GM12878 (cell line): ENCODE measurements around the gene KCNB1. TPM values are rescaled to one million over a fixed set of nuclear protein-coding genes. Genes with fewer than 3 reads are reported as not detected.

Experiments
- ATAC-seq: fragments of 200-7000 bp; cut with Tn5 transposase; 3 replicates; pipeline ENCODE4 v1.9.1; 2020; ENCODE audit warnings: mild to moderate bottlenecking, moderate library complexity
- BruUV-seq: library from RNA; stranded (reverse); fragments of 400-500 nt; replicated peaks from 2 replicates; lab custom pipeline; 2021; lab: Mats Ljungman, UMichigan
- CTCF ChIA-PET: fragments of 300-600 bp; sonication (Branson Sonifier 250); formaldehyde crosslinking; extraction: SDS; loops from one replicate; lab custom pipeline; 2021; ENCODE audit warnings: inconsistent platforms; lab: Yijun Ruan, JAX
- POLR2A ChIA-PET: fragments of 350-600 bp; formaldehyde crosslinking; extraction: SDS; loops from one replicate; lab custom pipeline; 2021; ENCODE audit warnings: inconsistent platforms; lab: Charles Lee
- RAD21 ChIA-PET: fragments of 300-600 bp; sonication (Branson Sonifier 250); formaldehyde crosslinking; loops from one replicate; lab custom pipeline; 2023; ENCODE audit warnings: antibody characterized with exemption; ENCODE audit not compliant: unreplicated experiment; lab: Charles Lee
- SMC1A ChIA-PET: fragments of 300-600 bp; sonication (Branson Sonifier 250); formaldehyde crosslinking; loops from one replicate; lab custom pipeline; 2023; ENCODE audit not compliant: unreplicated experiment, uncharacterized antibody; lab: Charles Lee
- DNase-seq: peaks from one replicate; pipeline ENCODE4 v3.0.0-alpha.2; 2011; ENCODE audit warnings: low read depth, low spot score
- FAIRE-seq: peaks from 3 replicates; lab custom pipeline; 2011; peaks lifted over from hg19 to GRCh38; lab: Jason Lieb, UNC
- H2AFZ ChIP-seq: 2 replicates; pipeline ENCODE4 v1.6.0; 2011; ENCODE audit warnings: low read depth, low read length, control low read depth; ENCODE audit not compliant: control insufficient read depth
- H3K27ac ChIP-seq: 2 replicates; pipeline ENCODE4 v1.5.1; 2011; ENCODE audit warnings: control low read depth; ENCODE audit not compliant: control insufficient read depth, insufficient read depth
- H3K27me3 ChIP-seq, 2 experiments: replicated peaks in 1 of 2; 2 replicates each; pipeline versions ENCODE4 v1.6.0 to v1.6.1; 2011; ENCODE audit warnings: low read length in 1 of 2; ENCODE audit not compliant: control insufficient read depth in 2 of 2, insufficient read depth in 2 of 2
- H3K36me3 ChIP-seq, 2 experiments: 2 replicates each; pipeline ENCODE4 v1.5.1; 2011; ENCODE audit warnings: low read length in 1 of 2; ENCODE audit not compliant: control insufficient read depth in 2 of 2, insufficient read depth in 2 of 2
- H3K4me1 ChIP-seq: 2 replicates; pipeline ENCODE4 v1.6.1; 2011; ENCODE audit warnings: mild to moderate bottlenecking, low read length, moderate library complexity, mixed read lengths; ENCODE audit not compliant: control insufficient read depth, insufficient read depth
- H3K4me2 ChIP-seq: 2 replicates; pipeline ENCODE4 v1.6.0; 2011; ENCODE audit warnings: control low read depth; ENCODE audit not compliant: control insufficient read depth, insufficient read depth
- H3K4me3 ChIP-seq: fragments of 200-600 bp; sonication (generic); 2 replicates; pipeline ENCODE4 v1.5.1; 2016
- H3K79me2 ChIP-seq: 2 replicates; pipeline ENCODE4 v1.6.0; 2011; ENCODE audit warnings: low read length; ENCODE audit not compliant: control insufficient read depth, insufficient read depth
- H3K9ac ChIP-seq: 2 replicates; pipeline ENCODE4 v1.8.0; 2011; ENCODE audit warnings: low read length, control low read depth, mixed read lengths; ENCODE audit not compliant: control insufficient read depth, insufficient read depth
- H3K9me3 ChIP-seq: replicated peaks from 3 replicates; pipeline ENCODE4 v1.5.1; 2011; ENCODE audit warnings: mild to moderate bottlenecking, low read length; ENCODE audit not compliant: control insufficient read depth, insufficient read depth
- H4K20me1 ChIP-seq: 2 replicates; pipeline ENCODE4 v1.6.0; 2011; ENCODE audit not compliant: control insufficient read depth, insufficient read depth
- ATF7 ChIP-seq: fragments of 450-650 bp; IDR thresholded peaks from 2 replicates; pipeline ENCODE4 v1.6.1; 2016; ENCODE audit warnings: low read depth, mild to moderate bottlenecking
- CBX5 ChIP-seq: sonication (generic); IDR thresholded peaks from 2 replicates; pipeline ENCODE4 v1.6.1; 2016; ENCODE audit warnings: low read depth, moderate library complexity, mild to moderate bottlenecking, inconsistent platforms
- GABPA ChIP-seq: IDR thresholded peaks from 2 replicates; pipeline ENCODE4 v1.6.1; 2014; ENCODE audit warnings: antibody characterized with exemption, low read depth, mild to moderate bottlenecking, inconsistent platforms
- HDGF ChIP-seq: fragments of 450-650 bp; IDR thresholded peaks from 2 replicates; pipeline ENCODE4 v1.6.1; 2016; ENCODE audit warnings: antibody characterized with exemption
- KAT2A ChIP-seq: conservative IDR thresholded peaks from 2 replicates; pipeline ENCODE4 v1.6.1; 2011; ENCODE audit warnings: low read depth, low read length; ENCODE audit not compliant: control insufficient read depth
- MLLT1 ChIP-seq: fragments of 450-650 bp; IDR thresholded peaks from 2 replicates; pipeline ENCODE4 v1.6.1; 2016; ENCODE audit warnings: mild to moderate bottlenecking
- NFIC ChIP-seq: IDR thresholded peaks from 2 replicates; pipeline ENCODE4 v1.6.1; 2012; ENCODE audit warnings: low read depth, mild to moderate bottlenecking, inconsistent platforms, low read length, moderate library complexity
- RB1 ChIP-seq: fragments of 450-650 bp; formaldehyde crosslinking; IDR thresholded peaks from 2 replicates; pipeline ENCODE4 v1.6.1; 2017; ENCODE audit warnings: mild to moderate bottlenecking, borderline replicate concordance
- SIN3A ChIP-seq: IDR thresholded peaks from 2 replicates; pipeline ENCODE4 v1.6.1; 2012; ENCODE audit warnings: low read depth, low read length, improper control_type of control experiment
- TAF1 ChIP-seq: IDR thresholded peaks from 2 replicates; pipeline ENCODE4 v1.6.1; 2011; ENCODE audit warnings: mild to moderate bottlenecking, low read depth, low read length, borderline replicate concordance
- WGBS: methylation state at CpG from one replicate; pipeline ENCODE4 v1.1.6; 2016; ENCODE audit warnings: low lambda C conversion rate; ENCODE audit not compliant: insufficient replicate concordance, insufficient coverage; ENCODE audit errors: missing lambda C conversion rate; 5-methylcytosine and 5-hydroxymethylcytosine counted together
- in situ Hi-C: fragments of 300-500 bp; cut with MboI; formaldehyde crosslinking; loops from 9 replicates; pipeline ENCODE4 v1.14.3; 2018; ENCODE audit warnings: mixed read lengths
- intact Hi-C: fragments of 100-400 bp; cut with micrococcal nuclease; formaldehyde crosslinking; loops from one replicate; pipeline ENCODE4 v1.14.2; 2022; ENCODE audit not compliant: unreplicated experiment
- polyA plus RNA-seq, 11 experiments: library from polyadenylated mRNA; depleted of rRNA in 4 of 11; unstranded in 6 of 11; stranded (reverse) in 5 of 11; fragments of >200 nt; fragmentation: Nextera tagmentation in 4 of 11; fragmentation: Illumina TruSeq in 1 of 11; extraction: Ambion mirVana in 4 of 11; extraction: Trizol in 1 of 11; gene quantifications; 1 replicate in 1 of 11; 2 replicates in 10 of 11; pipeline versions ENCODE4 v1.2.1 to v1.2.3, GENCODE V29; 2011 to 2016; ENCODE audit warnings: inconsistent platforms in 2 of 11, missing spikeins in 2 of 11, low read depth in 1 of 11
- total RNA-seq, 4 experiments: library from RNA; depleted of rRNA in 3 of 4; stranded (reverse); fragments of >200 nt in 3 of 4; fragmentation: Illumina TruSeq in 1 of 4; extraction: Trizol in 1 of 4; gene quantifications; 2 replicates each; pipeline versions ENCODE4 v1.2.1 to v1.2.3, GENCODE V29; 2013 to 2021
- TF ChIP-seq, protein P1 (sequence below): IDR thresholded peaks from 2 replicates; pipeline ENCODE4 v1.6.1; 2012; ENCODE audit warnings: improper control_type of control experiment, low read depth, low read length; ENCODE audit not compliant: insufficient replicate concordance
- TF ChIP-seq, protein P2 (sequence below): IDR thresholded peaks from 2 replicates; pipeline ENCODE4 v1.6.1; 2011; ENCODE audit warnings: mild to moderate bottlenecking, low read depth, low read length, moderate library complexity; ENCODE audit not compliant: insufficient replicate concordance
- TF ChIP-seq, protein P3 (sequence below): IDR thresholded peaks from 2 replicates; pipeline ENCODE4 v1.6.1; 2012; ENCODE audit warnings: low read depth, low read length, improper control_type of control experiment

Gene KCNB1
- total and polyA plus RNA-seq, 10 of the 15 experiments (the other 5 are each of a cell fraction or from before 2014, with no cell fraction given), result 0.02 to 0.08 (median 0.03) TPM; not detected in 7

DNA sequence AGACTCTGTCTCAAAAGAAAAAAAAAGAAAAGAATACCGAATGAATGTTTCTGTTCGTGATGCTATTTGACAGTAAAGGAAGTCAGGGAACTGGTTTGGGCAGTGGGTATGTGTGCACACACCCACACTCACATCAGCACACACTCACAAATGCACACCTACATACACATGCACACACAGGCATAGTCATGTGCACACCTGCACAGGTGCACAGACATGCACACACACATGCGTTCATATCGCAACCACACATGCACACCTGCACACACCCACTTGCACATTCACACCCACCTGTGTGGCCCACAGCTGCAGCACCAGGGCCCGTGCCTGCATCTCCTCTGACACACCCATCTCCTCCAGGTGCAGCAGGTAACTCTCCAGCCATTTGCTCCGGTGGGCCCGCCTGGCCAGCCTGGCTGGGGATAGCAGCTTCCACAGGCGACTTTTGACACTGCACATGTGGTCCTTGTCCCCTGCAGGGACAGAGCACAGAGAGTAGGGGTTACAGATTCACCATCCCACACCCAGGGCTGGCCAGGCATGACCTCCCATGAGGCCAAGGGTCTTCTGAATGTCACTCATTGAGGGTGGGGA, 41.4 kb upstream of the KCNB1 start:
- Histone ChIP-seq H3K36me3 (no peaks in the 10 kb centered on the region), H2AFZ (no peak overlapping the region), H3K9ac (no peak overlapping the region)
- no peak for FAIRE-seq
- POLR2A ChIA-PET, result no interaction called here
- 39% methylated on average over 8 of the region's 8 CpGs for WGBS
- TF ChIP-seq ATF7 (no peak), TAF1 (no peak), KAT2A (no peak), SIN3A (no peak), RB1 (no peak), NFIC (no peak), HDGF (no peak), MLLT1 (no peak), CBX5 (no peak), GABPA (no peak)
- TF ChIP-seq, protein P1, sequence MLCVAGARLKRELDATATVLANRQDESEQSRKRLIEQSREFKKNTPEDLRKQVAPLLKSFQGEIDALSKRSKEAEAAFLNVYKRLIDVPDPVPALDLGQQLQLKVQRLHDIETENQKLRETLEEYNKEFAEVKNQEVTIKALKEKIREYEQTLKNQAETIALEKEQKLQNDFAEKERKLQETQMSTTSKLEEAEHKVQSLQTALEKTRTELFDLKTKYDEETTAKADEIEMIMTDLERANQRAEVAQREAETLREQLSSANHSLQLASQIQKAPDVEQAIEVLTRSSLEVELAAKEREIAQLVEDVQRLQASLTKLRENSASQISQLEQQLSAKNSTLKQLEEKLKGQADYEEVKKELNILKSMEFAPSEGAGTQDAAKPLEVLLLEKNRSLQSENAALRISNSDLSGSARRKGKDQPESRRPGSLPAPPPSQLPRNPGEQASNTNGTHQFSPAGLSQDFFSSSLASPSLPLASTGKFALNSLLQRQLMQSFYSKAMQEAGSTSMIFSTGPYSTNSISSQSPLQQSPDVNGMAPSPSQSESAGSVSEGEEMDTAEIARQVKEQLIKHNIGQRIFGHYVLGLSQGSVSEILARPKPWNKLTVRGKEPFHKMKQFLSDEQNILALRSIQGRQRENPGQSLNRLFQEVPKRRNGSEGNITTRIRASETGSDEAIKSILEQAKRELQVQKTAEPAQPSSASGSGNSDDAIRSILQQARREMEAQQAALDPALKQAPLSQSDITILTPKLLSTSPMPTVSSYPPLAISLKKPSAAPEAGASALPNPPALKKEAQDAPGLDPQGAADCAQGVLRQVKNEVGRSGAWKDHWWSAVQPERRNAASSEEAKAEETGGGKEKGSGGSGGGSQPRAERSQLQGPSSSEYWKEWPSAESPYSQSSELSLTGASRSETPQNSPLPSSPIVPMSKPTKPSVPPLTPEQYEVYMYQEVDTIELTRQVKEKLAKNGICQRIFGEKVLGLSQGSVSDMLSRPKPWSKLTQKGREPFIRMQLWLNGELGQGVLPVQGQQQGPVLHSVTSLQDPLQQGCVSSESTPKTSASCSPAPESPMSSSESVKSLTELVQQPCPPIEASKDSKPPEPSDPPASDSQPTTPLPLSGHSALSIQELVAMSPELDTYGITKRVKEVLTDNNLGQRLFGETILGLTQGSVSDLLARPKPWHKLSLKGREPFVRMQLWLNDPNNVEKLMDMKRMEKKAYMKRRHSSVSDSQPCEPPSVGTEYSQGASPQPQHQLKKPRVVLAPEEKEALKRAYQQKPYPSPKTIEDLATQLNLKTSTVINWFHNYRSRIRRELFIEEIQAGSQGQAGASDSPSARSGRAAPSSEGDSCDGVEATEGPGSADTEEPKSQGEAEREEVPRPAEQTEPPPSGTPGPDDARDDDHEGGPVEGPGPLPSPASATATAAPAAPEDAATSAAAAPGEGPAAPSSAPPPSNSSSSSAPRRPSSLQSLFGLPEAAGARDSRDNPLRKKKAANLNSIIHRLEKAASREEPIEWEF, result no peak
- TF ChIP-seq, protein P2, sequence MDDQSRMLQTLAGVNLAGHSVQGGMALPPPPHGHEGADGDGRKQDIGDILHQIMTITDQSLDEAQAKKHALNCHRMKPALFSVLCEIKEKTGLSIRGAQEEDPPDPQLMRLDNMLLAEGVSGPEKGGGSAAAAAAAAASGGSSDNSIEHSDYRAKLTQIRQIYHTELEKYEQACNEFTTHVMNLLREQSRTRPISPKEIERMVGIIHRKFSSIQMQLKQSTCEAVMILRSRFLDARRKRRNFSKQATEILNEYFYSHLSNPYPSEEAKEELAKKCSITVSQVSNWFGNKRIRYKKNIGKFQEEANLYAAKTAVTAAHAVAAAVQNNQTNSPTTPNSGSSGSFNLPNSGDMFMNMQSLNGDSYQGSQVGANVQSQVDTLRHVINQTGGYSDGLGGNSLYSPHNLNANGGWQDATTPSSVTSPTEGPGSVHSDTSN, result no peak
- TF ChIP-seq, protein P3, sequence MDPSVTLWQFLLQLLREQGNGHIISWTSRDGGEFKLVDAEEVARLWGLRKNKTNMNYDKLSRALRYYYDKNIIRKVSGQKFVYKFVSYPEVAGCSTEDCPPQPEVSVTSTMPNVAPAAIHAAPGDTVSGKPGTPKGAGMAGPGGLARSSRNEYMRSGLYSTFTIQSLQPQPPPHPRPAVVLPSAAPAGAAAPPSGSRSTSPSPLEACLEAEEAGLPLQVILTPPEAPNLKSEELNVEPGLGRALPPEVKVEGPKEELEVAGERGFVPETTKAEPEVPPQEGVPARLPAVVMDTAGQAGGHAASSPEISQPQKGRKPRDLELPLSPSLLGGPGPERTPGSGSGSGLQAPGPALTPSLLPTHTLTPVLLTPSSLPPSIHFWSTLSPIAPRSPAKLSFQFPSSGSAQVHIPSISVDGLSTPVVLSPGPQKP, result no peak
- TF ChIP-seq, all 136 proteins: peak for 0
- ATAC-seq, result no peak
- Histone ChIP-seq H3K79me2 (no peaks in the 10 kb centered on the region), H3K4me1 (no peaks in the 10 kb centered on the region), H4K20me1 (no peaks in the 10 kb centered on the region), H3K27me3 (0 out of 4 replicates have a peak, but pooled peaks cover 0 to under 1% of the 10 kb centered on the region in 2 experiments), H3K4me2 (no peak overlapping the region), H3K4me3 (no peak overlapping the region), H3K27ac (no peak overlapping the region), H3K9me3 (no peaks in the 10 kb centered on the region; the same call in 1 of the 3 replicates)
- ChIA-PET RAD21 (no interaction called here), CTCF (no interaction called here), SMC1A (no interaction called here)
- intact Hi-C loops (no loop called here), in situ Hi-C loops (loop anchor here (25.0 kb wide), 1 partner anchor 187 kb away; no protein-coding TSS in a partner anchor)
- no TSS peak for BruUV-seq
- DNase-seq, result no peak
